DOHH2 (cell line): Measurements from ENCODE around the gene CDC123.

Source experiments
- CTCF ChIP-seq: fragments of 200-600 bp; sonication (generic); IDR thresholded peaks from one replicate; pipeline ENCODE4 v1.5.1; 2014; ENCODE audit warnings: antibody characterized with exemption, mild to moderate bottlenecking, low read depth, low read length; ENCODE audit not compliant: poor library complexity, severe bottlenecking
- EZH2phosphoT487 ChIP-seq: fragments of 200-600 bp; sonication (generic); IDR thresholded peaks from 2 replicates; pipeline ENCODE4 v1.6.1; 2017; ENCODE audit warnings: borderline replicate concordance, mild to moderate bottlenecking, antibody characterized with exemption, low read length, moderate library complexity, mixed read lengths

- TF ChIP-seq CTCF: no peak
- TF ChIP-seq EZH2phosphoT487: no peak
Observed at GRCh38 chr10:12160664-12161063, 35.3 kb upstream of the CDC123 start.
